ENCODE measurements around the gene ADAM12. TPM values are rescaled to one million over a fixed set of nuclear protein-coding genes. Genes with fewer than 3 reads are reported as not detected.

ADAM12 gene
- total and polyA plus RNA-seq, 8 donors = 0.03 to 3.7 (median 0.15) TPM

- no peak overlapping the region for H3K4me3 ChIP-seq
- no peaks in the 10 kb centered on the region for H3K9me3 ChIP-seq
- H3K4me1 ChIP-seq = no peaks in the 10 kb centered on the region
- no peak for FAIRE-seq
- ATAC-seq = no peak
- 75 to 77% methylated on average over 12 of the region's 12 CpGs for WGBS, 2 donors
- intact Hi-C loops (cut with DNase I) = no loop called here
- no peak for DNase-seq
- no peak overlapping the region for H3K27ac ChIP-seq
- H3K36me3 ChIP-seq = no peaks in the 10 kb centered on the region
- no peak for TF ChIP-seq CTCF (IDR thresholded peaks at IDR 0.05)
- H3K27me3 ChIP-seq = no peaks in the 10 kb centered on the region
Observed at GRCh38 chr10:126235979-126236851, 152.1 kb downstream of the ADAM12 start.

- no peak for FAIRE-seq
- intact Hi-C loops (cut with DNase I) = no loop called here
- no peak overlapping the region for H3K27ac ChIP-seq
- ATAC-seq = no peak
- H3K4me1 ChIP-seq = no peaks in the 10 kb centered on the region
- DNase-seq = no peak
- H3K36me3 ChIP-seq = no peaks in the 10 kb centered on the region
- H3K27me3 ChIP-seq = no peaks in the 10 kb centered on the region
- no peak overlapping the region for H3K4me3 ChIP-seq
- no peak for TF ChIP-seq CTCF (IDR thresholded peaks at IDR 0.05)
- WGBS, 2 donors = 74 to 83% methylated on average over 25 of the region's 25 CpGs
- no peaks in the 10 kb centered on the region for H3K9me3 ChIP-seq
Observed at GRCh38 chr10:126235091-126235978, 152.9 kb downstream of the ADAM12 start.

DNA sequence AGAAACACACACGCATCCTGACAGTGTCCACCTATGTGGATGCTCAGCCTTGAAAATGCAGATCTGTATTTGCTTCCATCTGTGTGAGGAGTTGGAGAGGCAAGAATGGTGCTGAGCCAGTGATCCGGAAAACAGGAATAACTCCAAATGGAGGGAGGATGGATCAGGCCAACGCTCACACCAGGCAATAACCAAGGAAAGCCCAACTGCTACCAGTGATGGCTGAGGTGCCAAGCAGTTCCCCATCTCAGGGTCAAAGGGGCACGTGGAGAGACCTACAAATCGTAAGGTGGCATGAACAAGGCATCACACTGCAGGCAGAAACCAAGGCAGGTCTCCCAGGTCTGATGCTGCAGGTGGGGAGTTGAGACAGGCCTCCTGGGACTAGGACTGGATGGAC is 153.6 kb downstream of the ADAM12 start:
- no peaks in the 10 kb centered on the region for H3K36me3 ChIP-seq
- TF ChIP-seq CTCF (IDR thresholded peaks at IDR 0.05) = no peak
- FAIRE-seq (no peak), ATAC-seq (no peak), DNase-seq (no peak)
- H3K4me3 ChIP-seq = no peak overlapping the region
- H3K27ac ChIP-seq = no peak overlapping the region
- 66 to 68% methylated on average over 5 of the region's 5 CpGs for WGBS, 2 donors
- H3K4me1 ChIP-seq = no peaks in the 10 kb centered on the region
- H3K9me3 ChIP-seq = no peaks in the 10 kb centered on the region
- no peaks in the 10 kb centered on the region for H3K27me3 ChIP-seq
- intact Hi-C loops (cut with DNase I) = no loop called here

DNA sequence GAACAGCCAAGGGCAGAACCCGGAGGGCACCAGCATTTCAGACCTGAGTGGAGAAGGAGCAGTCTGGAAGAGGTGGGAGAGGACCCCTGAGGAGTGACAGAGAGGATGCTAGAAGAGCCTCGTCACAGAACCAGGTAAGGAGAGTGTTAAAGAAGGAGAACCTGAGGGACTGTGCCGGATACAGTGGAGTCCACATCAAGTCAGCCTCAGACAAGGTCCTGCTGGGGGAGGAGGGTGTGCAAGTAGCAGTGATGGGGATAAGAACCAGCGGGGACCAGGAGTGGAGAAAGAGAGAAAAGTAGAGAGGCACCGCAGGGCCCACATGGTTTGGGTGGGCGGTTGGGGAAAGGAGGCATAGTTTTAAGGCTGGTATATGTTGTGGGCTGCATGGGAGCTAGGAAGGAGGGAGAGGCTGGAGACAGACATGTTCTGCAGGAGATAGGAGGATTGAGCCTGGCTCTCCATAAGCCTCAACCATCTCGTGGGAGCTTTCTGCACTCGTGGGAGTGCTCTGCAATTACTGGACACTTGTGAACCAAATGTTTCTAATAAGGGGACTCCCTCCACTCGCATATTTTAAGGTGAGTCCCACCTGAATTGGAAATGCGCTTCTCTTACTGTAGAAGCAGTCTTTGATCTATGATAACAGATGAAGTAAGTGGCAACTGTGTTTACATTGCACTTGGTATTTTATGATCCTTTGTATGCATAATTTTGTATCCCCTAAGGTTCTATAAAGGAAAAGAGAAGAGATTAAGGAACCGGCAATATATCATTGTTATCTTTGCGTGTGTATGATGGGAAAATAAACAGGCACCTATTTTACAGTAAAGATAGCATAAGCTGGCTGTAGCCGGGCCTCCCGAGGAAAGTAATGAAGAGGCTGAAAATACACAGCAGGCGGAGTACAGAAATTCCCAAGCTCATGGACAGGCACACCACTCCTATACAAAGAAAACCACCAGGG is 154.8 kb downstream of the ADAM12 start:
- Histone ChIP-seq H3K4me1 (no peaks in the 10 kb centered on the region), H3K36me3 (no peaks in the 10 kb centered on the region), H3K27ac (no peak overlapping the region), H3K27me3 (no peaks in the 10 kb centered on the region), H3K4me3 (no peak overlapping the region), H3K9me3 (no peaks in the 10 kb centered on the region)
- ATAC-seq = no peak
- WGBS, 2 donors = 48 to 54% methylated on average over 15 of the region's 15 CpGs
- no peak for TF ChIP-seq CTCF (IDR thresholded peaks at IDR 0.05)
- no peak for FAIRE-seq
- DNase-seq = no peak
- intact Hi-C loops (cut with DNase I) = no loop called here
